ENCODE results near the gene ATP6V0C.
"Not testable (repeated sequence)": the region's sequence is repeated elsewhere in the genome, so short reads cannot be mapped to it uniquely, and the experiment has no call there.

DNA sequence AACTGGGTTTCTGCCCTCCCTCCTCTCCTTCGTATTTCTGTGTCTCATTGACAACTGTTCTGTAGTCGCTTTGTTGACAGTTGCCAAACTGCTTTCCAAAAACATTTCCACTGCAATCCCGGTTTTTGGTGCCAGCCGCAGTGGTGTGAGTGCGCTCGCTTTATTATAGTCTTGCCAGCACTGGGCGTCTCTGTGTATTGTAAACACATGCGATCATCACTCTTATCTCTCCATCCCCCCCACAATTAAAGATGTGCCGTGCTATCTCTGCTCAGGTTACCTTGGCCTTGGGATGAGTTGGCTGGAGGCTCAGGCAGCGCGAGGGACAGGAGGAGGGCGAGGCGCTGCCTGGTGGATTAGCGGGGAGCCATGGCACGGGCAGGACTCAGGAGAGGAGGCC is 43.4 kb downstream of the ATP6V0C start:
- not testable (repeated sequence) for TF ChIP-seq TAF1 (IDR thresholded peaks at IDR 0.05; ENCODE audit: low read depth); POLR2AphosphoS5 (IDR thresholded peaks at IDR 0.05); EP300 (conservative IDR thresholded peaks at IDR 0.05; ENCODE audit: poor library complexity, severe bottlenecking); MXI1 (conservative IDR thresholded peaks at IDR 0.05; ENCODE audit: poor library complexity, severe bottlenecking); RAD21 (conservative IDR thresholded peaks at IDR 0.05); EZH2 (IDR thresholded peaks at IDR 0.05; ENCODE audit: borderline replicate concordance, insufficient read depth, low read length, poor library complexity, severe bottlenecking); SMC3 (conservative IDR thresholded peaks at IDR 0.05; ENCODE audit: poor library complexity)
- TF ChIP-seq, protein P1, sequence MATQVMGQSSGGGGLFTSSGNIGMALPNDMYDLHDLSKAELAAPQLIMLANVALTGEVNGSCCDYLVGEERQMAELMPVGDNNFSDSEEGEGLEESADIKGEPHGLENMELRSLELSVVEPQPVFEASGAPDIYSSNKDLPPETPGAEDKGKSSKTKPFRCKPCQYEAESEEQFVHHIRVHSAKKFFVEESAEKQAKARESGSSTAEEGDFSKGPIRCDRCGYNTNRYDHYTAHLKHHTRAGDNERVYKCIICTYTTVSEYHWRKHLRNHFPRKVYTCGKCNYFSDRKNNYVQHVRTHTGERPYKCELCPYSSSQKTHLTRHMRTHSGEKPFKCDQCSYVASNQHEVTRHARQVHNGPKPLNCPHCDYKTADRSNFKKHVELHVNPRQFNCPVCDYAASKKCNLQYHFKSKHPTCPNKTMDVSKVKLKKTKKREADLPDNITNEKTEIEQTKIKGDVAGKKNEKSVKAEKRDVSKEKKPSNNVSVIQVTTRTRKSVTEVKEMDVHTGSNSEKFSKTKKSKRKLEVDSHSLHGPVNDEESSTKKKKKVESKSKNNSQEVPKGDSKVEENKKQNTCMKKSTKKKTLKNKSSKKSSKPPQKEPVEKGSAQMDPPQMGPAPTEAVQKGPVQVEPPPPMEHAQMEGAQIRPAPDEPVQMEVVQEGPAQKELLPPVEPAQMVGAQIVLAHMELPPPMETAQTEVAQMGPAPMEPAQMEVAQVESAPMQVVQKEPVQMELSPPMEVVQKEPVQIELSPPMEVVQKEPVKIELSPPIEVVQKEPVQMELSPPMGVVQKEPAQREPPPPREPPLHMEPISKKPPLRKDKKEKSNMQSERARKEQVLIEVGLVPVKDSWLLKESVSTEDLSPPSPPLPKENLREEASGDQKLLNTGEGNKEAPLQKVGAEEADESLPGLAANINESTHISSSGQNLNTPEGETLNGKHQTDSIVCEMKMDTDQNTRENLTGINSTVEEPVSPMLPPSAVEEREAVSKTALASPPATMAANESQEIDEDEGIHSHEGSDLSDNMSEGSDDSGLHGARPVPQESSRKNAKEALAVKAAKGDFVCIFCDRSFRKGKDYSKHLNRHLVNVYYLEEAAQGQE (IDR thresholded peaks at IDR 0.05; ENCODE audit: borderline replicate concordance), result not testable (repeated sequence)
- TF ChIP-seq, protein P2, sequence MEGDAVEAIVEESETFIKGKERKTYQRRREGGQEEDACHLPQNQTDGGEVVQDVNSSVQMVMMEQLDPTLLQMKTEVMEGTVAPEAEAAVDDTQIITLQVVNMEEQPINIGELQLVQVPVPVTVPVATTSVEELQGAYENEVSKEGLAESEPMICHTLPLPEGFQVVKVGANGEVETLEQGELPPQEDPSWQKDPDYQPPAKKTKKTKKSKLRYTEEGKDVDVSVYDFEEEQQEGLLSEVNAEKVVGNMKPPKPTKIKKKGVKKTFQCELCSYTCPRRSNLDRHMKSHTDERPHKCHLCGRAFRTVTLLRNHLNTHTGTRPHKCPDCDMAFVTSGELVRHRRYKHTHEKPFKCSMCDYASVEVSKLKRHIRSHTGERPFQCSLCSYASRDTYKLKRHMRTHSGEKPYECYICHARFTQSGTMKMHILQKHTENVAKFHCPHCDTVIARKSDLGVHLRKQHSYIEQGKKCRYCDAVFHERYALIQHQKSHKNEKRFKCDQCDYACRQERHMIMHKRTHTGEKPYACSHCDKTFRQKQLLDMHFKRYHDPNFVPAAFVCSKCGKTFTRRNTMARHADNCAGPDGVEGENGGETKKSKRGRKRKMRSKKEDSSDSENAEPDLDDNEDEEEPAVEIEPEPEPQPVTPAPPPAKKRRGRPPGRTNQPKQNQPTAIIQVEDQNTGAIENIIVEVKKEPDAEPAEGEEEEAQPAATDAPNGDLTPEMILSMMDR (IDR thresholded peaks at IDR 0.05; ENCODE audit: poor library complexity, severe bottlenecking), result not testable (repeated sequence)

Data from neural cell (in vitro differentiated cells).